Stimulated activated CD4-positive, alpha-beta T cell treated with anti-CD3 and anti-CD28 coated beads, Interleukin-15, amount 100 ng/mL, for 24 hours (primary cell): ENCODE measurements around the gene KRT85.
"Not testable (repeated sequence)": the region's sequence is repeated elsewhere in the genome, so short reads cannot be mapped to it uniquely, and the experiment has no call there.

Experiments used
- DNase-seq: peaks from one replicate; pipeline ENCODE4 v3.0.0-alpha.2; 2020

The KRT85 gene

GRCh38 chr12:52347016-52347415 is 20.3 kb downstream of the KRT85 start:
- no peak for DNase-seq

GRCh38 chr12:52346593-52346992 is 20.7 kb downstream of the KRT85 start:
- no peak for DNase-seq

DNA sequence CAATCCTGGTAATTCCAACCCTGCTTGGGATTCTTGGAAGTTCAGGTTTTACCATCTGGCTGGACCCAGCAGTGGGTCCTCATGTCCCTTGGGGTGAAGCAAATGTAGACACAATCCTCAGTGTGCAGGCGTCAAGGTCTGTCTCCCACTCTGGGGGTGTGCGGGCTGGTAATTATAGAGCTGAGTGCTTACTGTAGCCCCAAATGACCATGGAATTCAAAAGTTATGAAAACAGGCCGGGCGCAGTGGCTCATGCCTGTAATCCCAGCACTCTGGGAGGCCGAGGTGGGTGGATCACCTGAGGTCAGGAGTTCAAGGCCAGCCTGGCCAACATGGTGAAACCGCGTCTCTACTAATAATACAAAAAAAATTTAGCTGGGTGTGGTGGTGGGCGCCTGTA is 22.2 kb downstream of the KRT85 start:
- not testable (repeated sequence) for DNase-seq

GRCh38 chr12:52344111-52344510 is 23.2 kb downstream of the KRT85 start:
- DNase-seq: no peak

DNA sequence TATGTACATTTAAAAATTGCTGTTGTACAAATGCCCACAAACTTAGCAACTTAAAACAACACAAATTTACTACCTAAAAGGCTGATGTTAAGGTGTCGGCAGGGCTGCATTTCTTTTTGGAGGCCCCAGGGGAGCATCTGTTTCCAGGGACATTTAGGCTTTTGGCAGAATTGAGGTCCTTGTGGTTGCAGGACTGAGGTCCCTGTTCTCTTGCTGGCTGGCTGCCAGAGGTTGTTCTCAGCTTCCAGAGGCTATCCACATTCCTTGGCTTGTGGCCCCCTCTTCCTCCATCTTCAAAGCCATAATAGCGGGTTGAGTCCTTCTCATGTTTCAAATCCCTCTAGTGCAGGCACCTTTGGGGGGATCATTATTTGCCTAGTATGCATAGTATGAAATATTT is 23.7 kb downstream of the KRT85 start:
- DNase-seq: no peak

DNA sequence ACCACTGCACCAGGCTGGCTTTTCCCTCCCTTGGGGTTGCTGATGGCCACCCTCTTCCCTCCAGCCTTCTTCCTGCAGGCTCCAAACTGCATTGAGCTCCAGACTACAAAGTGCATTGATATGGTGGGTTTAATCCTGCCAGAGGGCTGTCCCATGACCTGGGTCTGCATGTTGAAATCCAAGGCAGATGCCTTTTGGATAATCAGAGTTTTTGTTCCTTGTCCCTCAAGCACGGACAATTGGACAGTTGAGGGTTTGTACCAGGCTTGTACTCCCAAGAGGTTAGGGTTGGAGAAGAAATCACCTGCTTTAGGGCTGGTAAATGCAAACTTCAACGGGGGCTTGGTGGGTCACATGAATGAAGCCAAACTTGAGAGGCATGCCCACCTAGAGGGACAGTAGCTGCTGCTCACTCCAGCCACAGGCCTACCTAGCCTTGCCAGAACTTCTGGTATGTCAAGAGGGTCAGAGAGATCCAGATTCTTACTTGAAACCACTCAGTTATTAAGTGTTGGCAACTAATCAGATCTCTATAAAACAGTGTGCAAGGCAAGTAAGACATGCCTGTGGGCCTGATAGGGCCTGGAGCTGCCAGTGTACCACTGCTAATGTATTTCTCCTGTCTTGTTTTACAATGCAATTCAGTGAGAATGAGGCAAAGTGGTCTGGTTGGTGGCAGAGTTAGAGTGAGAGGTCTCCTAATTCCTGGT is 24.3 kb downstream of the KRT85 start:
- DNase-seq: no peak

GRCh38 chr12:52341066-52341580 is 26.2 kb downstream of the KRT85 start:
- no peak for DNase-seq

DNA sequence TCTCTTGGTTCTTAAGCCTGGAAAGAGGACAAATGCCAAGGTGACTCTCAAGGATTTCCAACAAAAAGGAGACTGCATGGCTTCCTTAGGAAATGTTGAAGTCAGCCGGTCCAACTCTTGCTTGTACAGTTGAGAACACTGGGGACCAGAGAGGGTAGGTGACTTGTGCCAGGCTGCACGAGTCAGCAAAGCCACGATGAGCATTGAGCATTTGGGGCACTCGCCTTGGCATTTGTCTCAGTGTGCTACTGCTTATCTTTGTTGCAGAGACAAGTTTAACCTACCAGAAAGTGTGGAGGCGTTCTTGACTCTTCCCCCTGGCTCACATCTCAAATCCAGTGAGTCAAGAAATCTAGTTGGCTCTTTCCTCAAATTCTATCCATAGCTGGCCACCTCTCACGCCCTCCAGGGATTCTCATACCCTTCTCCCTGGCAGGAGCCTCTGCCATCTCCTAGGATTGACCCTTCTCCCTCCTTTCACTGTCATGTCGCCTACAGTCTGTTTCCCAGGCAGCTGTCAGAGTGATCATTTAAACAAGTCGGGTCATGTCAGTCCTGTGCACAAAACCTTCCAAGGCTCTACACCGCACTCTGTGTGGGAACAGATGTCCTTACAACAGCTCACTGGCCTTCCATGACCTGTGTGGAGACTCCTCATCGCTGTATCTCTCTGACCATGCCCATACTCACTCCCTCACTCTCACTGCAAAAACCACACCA is 28.9 kb downstream of the KRT85 start:
- DNase-seq: no peak

DNA sequence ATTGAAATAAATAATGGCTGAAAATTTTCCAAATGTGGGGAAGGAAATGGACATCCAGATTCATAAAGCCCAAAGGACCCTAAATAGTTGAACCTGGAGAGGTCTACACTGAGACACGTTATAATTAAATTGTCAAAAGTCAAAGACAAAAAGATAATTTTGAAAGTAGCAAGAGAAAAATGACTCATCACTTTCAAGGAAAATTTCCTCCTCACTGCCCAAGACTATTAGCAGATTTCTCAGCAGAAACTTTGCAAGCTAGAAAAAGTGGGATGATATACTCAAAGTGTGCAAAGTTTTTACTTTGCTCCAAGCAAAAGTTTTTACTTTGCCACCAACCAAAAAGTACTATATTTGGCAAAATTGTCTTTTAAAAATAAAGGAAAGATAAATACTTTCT is 30.2 kb downstream of the KRT85 start:
- no peak for DNase-seq

DNA sequence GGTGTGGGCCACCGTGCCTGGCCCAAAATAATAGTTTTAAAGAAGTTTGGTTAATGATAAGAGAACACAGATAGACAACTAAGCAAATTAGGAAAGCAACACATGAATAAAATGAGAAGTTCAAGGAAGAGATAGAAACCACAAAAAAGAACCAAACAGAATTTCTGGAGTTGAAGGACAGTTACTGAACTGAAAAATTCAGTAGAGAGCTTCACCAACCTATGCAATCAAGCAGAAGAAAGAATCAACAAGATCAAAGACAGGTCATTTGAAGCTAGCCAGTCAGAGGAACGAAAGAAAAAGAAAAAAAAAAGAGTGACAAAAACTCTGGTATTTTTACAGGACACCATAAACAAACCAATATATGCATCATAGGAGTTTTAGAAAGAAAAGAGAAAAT is 30.6 kb downstream of the KRT85 start:
- DNase-seq: no peak

DNA sequence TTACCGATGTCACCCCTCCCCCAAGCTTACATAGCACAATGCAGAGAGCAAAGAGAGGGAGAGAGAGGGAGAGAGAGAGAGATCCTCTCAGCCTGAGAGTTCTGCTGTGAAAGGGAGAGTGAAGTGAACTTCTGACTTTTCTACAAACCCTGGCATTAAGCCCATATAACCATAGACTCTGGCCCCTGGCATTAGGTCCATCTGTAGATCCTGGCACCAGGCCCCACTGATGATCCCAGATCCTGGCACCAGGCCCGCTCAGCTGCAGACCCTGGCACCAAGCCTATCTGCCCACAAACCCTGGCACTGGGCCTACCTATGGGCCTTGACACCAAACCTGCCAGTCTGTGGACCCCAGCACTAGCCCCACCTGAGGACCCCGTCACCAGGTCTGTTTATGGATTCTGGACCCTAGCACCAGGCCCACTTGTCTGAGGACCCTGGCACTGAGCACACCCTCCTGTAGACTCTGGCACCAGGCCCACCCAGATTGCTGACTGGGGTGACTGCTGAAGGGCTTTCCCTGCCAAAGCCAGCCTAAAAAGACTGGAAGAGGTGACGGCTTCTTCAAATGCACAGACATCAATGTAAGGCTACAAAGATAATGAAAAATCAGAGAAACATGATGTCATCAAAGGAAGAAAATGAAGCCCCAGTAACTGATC is 31.6 kb downstream of the KRT85 start:
- DNase-seq: no peak

- no peak for DNase-seq
These were observed 33.1 kb downstream of the KRT85 start for GRCh38 chr12:52334185-52334584.

DNA sequence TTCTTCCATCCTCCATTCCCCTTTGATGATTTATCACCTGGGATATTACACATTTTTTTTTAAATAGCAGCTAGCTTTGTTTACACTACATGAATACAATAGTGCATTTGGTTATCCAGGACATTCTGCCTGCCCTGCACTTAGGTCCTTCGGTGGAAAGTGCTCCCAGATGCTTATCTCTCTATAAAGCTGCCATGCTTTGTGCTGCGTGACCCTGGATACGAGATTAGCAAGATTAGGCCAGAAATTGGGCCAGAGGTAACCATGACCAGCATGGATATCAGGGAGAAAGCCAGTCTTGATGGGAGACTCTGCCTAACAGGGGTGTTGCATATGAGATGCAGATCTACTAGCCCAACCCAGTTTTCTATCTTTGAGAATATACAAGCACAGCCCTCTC is 34.0 kb downstream of the KRT85 start:
- no peak for DNase-seq

DNA sequence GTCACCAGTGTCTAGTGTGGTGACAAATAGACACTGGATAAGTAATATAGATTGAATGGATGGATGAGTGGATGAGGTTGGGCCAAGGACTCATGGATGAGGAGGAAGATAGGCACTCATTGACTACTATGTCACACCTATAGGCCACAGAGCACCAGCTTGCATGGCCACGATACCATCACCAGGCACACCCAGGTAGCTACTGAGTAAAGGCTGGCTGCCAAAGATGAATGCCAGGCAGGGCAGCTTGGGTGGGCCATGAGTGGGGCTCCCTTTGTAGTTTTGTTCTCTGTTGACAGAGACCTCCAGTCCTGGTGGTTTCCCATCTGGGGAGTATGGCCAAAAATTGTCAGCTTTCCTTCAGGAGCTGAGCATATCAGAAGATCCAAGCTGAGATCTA is 34.9 kb downstream of the KRT85 start:
- DNase-seq: no peak

DNA sequence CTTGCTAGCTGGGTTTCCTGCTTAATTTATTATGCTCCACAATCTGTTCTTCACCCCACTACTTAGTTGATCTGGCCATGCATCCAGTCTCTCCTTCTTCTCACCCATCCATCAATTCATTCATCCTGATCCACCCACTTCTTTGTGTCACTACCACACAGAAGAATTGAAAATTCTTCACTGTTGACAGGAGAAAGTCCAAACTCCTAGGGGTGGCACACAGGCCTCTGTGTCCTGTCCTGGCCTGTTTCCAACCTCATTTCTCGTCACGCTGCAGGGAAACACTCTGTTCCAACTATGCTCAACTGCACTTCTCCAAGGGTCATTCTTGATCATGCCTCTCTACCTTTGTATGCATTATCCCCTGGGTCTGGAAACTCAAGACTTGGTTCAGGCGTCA is 35.4 kb downstream of the KRT85 start:
- DNase-seq: no peak

- no peak for DNase-seq
These were observed 36.2 kb downstream of the KRT85 start for GRCh38 chr12:52331039-52331438.

DNA sequence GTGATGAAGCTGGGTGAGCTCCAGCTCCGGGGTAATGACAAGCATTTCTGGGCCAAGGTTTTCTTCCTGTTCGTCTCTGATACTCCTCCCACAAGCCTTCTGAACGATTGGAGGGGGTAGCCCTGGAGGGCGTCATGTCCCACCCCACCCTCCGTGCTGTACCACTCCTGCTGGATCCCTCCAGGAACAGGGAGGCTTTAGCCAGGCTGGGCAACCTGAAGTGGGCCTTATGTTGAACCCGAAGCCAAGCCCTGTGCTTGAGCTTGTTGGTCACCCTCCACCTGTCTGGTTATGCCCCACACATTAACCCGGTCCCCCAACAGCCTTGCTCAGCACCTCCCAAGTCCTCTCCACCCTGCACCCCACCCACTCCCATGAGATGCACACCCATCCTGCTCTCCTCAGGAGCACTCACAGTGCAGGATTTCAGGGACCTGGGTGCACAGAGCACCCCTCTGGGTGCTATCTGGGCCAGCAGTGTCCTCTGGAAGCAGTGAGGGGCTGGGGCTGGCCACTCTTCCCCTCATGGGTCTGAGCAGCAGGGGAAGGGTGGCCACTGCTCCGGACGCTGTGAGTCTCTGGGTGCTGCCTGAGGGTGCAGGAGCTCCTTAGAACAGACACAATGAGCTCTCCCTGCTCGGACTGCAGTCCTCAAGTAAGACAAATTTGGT is 39.3 kb downstream of the KRT85 start:
- DNase-seq: no peak

GRCh38 chr12:52327052-52327829 is 40.0 kb downstream of the KRT85 start:
- peak; percentile 85 for DNase-seq

- no peak for DNase-seq
These were observed 43.2 kb downstream of the KRT85 start for GRCh38 chr12:52324153-52324444.

GRCh38 chr12:52323416-52324152 is 43.7 kb downstream of the KRT85 start:
- DNase-seq: no peak

DNA sequence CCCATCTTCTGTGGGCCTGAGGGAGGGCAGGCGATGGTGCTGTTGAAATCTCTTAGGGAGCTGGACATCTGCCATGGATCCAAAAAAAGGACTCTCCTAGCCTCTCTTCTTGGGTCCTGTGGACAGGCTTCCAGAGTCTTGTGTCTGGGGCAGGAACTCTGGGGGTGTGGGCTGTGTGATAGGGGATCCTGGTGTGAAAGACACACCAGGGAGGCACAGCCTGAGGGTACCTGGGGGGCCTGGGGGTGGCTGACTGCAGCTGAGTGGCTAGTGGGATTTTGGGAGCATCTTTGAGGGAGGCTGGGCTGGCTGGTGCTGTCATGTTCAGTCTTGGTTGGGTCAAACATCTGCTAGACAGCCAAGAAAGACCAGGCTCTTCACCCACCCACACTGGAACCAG is 44.3 kb downstream of the KRT85 start:
- no peak for DNase-seq

GRCh38 chr12:52322069-52322468 is 45.2 kb downstream of the KRT85 start:
- no peak for DNase-seq
